Measurements from ENCODE around the gene DPP6. TPM values are rescaled to one million over a fixed set of nuclear protein-coding genes. Genes with fewer than 3 reads are reported as not detected.

The DPP6 gene
- total RNA-seq, 2 experiments from 2014 or later, result not detected

GRCh38 chr7:154916856-154917807 lies 864.9 kb downstream of the DPP6 start:
- peaks cover 17% of the 10 kb centered on the region for H3K27me3 Mint-ChIP-seq
- peaks cover 0 to 10% of the 10 kb centered on the region in 2 experiments for H3K27me3 ChIP-seq (ENCODE audit: control insufficient read depth in 1 of 2, insufficient read depth in 2 of 2, low read length in 2 of 2)
- peaks cover 0 to 4% of the 10 kb centered on the region in 2 experiments for H3K9me3 ChIP-seq (ENCODE audit: control insufficient read depth in 1 of 2, insufficient read depth in 1 of 2, low read length in 2 of 2)
- DNase-seq (no peak), ATAC-seq (ENCODE audit: poor library complexity) (no peak)
- H3K4me1 Mint-ChIP-seq (ENCODE audit: low read depth), result peaks cover 5% of the 10 kb centered on the region
- CTCF ChIA-PET, result no interaction called here
- no peak for TF ChIP-seq CTCF (IDR thresholded peaks at IDR 0.05)
- no peak overlapping the region for H3K27ac ChIP-seq (ENCODE audit: low read depth in 1 of 2, low read length in 2 of 2)
- POLR2A ChIA-PET, result no interaction called here
- no peaks in the 10 kb centered on the region for H3K36me3 ChIP-seq (ENCODE audit: insufficient read depth, low read length)
- no peaks in the 10 kb centered on the region for H3K36me3 Mint-ChIP-seq (ENCODE audit: low read depth)
- no peak overlapping the region for H3K4me3 Mint-ChIP-seq
- H3K9me3 Mint-ChIP-seq, result no peaks in the 10 kb centered on the region
- H3K4me1 ChIP-seq (ENCODE audit: insufficient read depth, low read length), result peaks cover 10% of the 10 kb centered on the region
- no peak overlapping the region for H3K27ac Mint-ChIP-seq
- intact Hi-C loops (cut with DNase I, micrococcal nuclease), result loop anchor here in 1 of 2 experiments (10.0 kb wide), 1 partner anchor 1558 kb away; no protein-coding TSS in a partner anchor
- H3K4me3 ChIP-seq (ENCODE audit: low read length), result no peak overlapping the region

GRCh38 chr7:154917808-154918160 lies 865.6 kb downstream of the DPP6 start:
- peaks cover 0 to 10% of the 10 kb centered on the region in 2 experiments for H3K27me3 ChIP-seq (ENCODE audit: control insufficient read depth in 1 of 2, insufficient read depth in 2 of 2, low read length in 2 of 2)
- Mint-ChIP-seq H3K27me3 (peaks cover 17% of the 10 kb centered on the region), H3K27ac (no peak overlapping the region), H3K36me3 (ENCODE audit: low read depth) (no peaks in the 10 kb centered on the region), H3K4me3 (no peak overlapping the region), H3K4me1 (ENCODE audit: low read depth) (peaks cover 5% of the 10 kb centered on the region), H3K9me3 (no peaks in the 10 kb centered on the region)
- no peaks in the 10 kb centered on the region for H3K36me3 ChIP-seq (ENCODE audit: insufficient read depth, low read length)
- ChIA-PET POLR2A (no interaction called here), CTCF (no interaction called here)
- no peak for TF ChIP-seq CTCF (IDR thresholded peaks at IDR 0.05)
- peaks cover 0 to 4% of the 10 kb centered on the region in 2 experiments for H3K9me3 ChIP-seq (ENCODE audit: control insufficient read depth in 1 of 2, insufficient read depth in 1 of 2, low read length in 2 of 2)
- H3K4me1 ChIP-seq (ENCODE audit: insufficient read depth, low read length), result peaks cover 10% of the 10 kb centered on the region
- ATAC-seq (ENCODE audit: poor library complexity) (no peak), DNase-seq (no peak)
- H3K27ac ChIP-seq (ENCODE audit: low read depth in 1 of 2, low read length in 2 of 2), result no peak overlapping the region
- intact Hi-C loops (cut with DNase I, micrococcal nuclease), result loop anchor here in 1 of 2 experiments (10.0 kb wide), 1 partner anchor 1557 kb away; no protein-coding TSS in a partner anchor
- H3K4me3 ChIP-seq (ENCODE audit: low read length), result no peak overlapping the region

- H3K27me3 Mint-ChIP-seq, result peaks cover 17% of the 10 kb centered on the region
- DNase-seq (no peak), ATAC-seq (ENCODE audit: poor library complexity) (no peak)
- peaks cover 0 to 4% of the 10 kb centered on the region in 2 experiments for H3K9me3 ChIP-seq (ENCODE audit: control insufficient read depth in 1 of 2, insufficient read depth in 1 of 2, low read length in 2 of 2)
- H3K27ac Mint-ChIP-seq, result no peak overlapping the region
- H3K4me3 ChIP-seq (ENCODE audit: low read length), result no peak overlapping the region
- peaks cover 10% of the 10 kb centered on the region for H3K4me1 ChIP-seq (ENCODE audit: insufficient read depth, low read length)
- peaks cover 0 to 10% of the 10 kb centered on the region in 2 experiments for H3K27me3 ChIP-seq (ENCODE audit: control insufficient read depth in 1 of 2, insufficient read depth in 2 of 2, low read length in 2 of 2)
- H3K36me3 ChIP-seq (ENCODE audit: insufficient read depth, low read length), result no peaks in the 10 kb centered on the region
- POLR2A ChIA-PET, result no interaction called here
- TF ChIP-seq CTCF (IDR thresholded peaks at IDR 0.05), result no peak
- CTCF ChIA-PET, result no interaction called here
- no peaks in the 10 kb centered on the region for H3K36me3 Mint-ChIP-seq (ENCODE audit: low read depth)
- H3K27ac ChIP-seq (ENCODE audit: low read depth in 1 of 2, low read length in 2 of 2), result no peak overlapping the region
- no peaks in the 10 kb centered on the region for H3K9me3 Mint-ChIP-seq
- peaks cover 5% of the 10 kb centered on the region for H3K4me1 Mint-ChIP-seq (ENCODE audit: low read depth)
- H3K4me3 Mint-ChIP-seq, result no peak overlapping the region
- intact Hi-C loops (cut with DNase I, micrococcal nuclease), result loop anchor here in 1 of 2 experiments (10.0 kb wide), 1 partner anchor 1557 kb away; no protein-coding TSS in a partner anchor
Observed at GRCh38 chr7:154918266-154918665, 866.1 kb downstream of the DPP6 start.

Data from CD4-positive, alpha-beta T cell (primary cell).